Activated CD4-positive, alpha-beta T cell treated with anti-CD3 and anti-CD28 coated beads for 24 hours (primary cell): Measurements from ENCODE around the gene APCDD1.
"Not testable (repeated sequence)": the region's sequence is repeated elsewhere in the genome, so short reads cannot be mapped to it uniquely, and the experiment has no call there.

Source experiments
- DNase-seq, 2 donors: peaks; one replicate each; pipeline ENCODE4 v3.0.0-alpha.2; 2020; ENCODE audit warnings: low read depth in 2 of 2

APCDD1 gene

GRCh38 chr18:10490401-10491165 lies 36.1 kb downstream of the APCDD1 start:
- peak; percentile 10 to 30 for DNase-seq

GRCh38 chr18:10495936-10496335 lies 41.5 kb downstream of the APCDD1 start:
- DNase-seq, result no peak

GRCh38 chr18:10497206-10497749 lies 42.8 kb downstream of the APCDD1 start:
- no peak for DNase-seq

- no peak for DNase-seq
Observed at GRCh38 chr18:10499230-10499629, 44.8 kb downstream of the APCDD1 start.

- no peak for DNase-seq
Observed at GRCh38 chr18:10500038-10500437, 45.6 kb downstream of the APCDD1 start.

- no peak for DNase-seq
Observed at GRCh38 chr18:10504723-10505122, 50.3 kb downstream of the APCDD1 start.

- not testable (repeated sequence) for DNase-seq
Observed at GRCh38 chr18:10505892-10506291, 51.5 kb downstream of the APCDD1 start.

GRCh38 chr18:10508591-10508990 lies 54.2 kb downstream of the APCDD1 start:
- no peak for DNase-seq

- no peak for DNase-seq
Observed at GRCh38 chr18:10511236-10511635, 56.8 kb downstream of the APCDD1 start.

GRCh38 chr18:10514082-10514481 lies 59.6 kb downstream of the APCDD1 start:
- no peak for DNase-seq

- DNase-seq, result no peak
Observed at GRCh38 chr18:10514601-10515000, 60.2 kb downstream of the APCDD1 start.

GRCh38 chr18:10515456-10515855 lies 61.0 kb downstream of the APCDD1 start:
- DNase-seq, result no peak

GRCh38 chr18:10516078-10516477 lies 61.6 kb downstream of the APCDD1 start:
- DNase-seq, result no peak

GRCh38 chr18:10518595-10519255 lies 64.3 kb downstream of the APCDD1 start:
- no peak for DNase-seq

GRCh38 chr18:10519366-10519765 lies 64.9 kb downstream of the APCDD1 start:
- no peak for DNase-seq

- DNase-seq, result peak; percentile 38 to 43
Observed at GRCh38 chr18:10519999-10520935, 65.8 kb downstream of the APCDD1 start.

GRCh38 chr18:10521566-10521965 lies 67.1 kb downstream of the APCDD1 start:
- DNase-seq, result no peak

- no peak for DNase-seq
Observed at GRCh38 chr18:10522574-10522973, 68.1 kb downstream of the APCDD1 start.

- DNase-seq, result no peak
Observed at GRCh38 chr18:10523544-10523943, 69.1 kb downstream of the APCDD1 start.

GRCh38 chr18:10524507-10525370 lies 70.3 kb downstream of the APCDD1 start:
- DNase-seq, result no peak

GRCh38 chr18:10525371-10525691 lies 70.9 kb downstream of the APCDD1 start:
- no peak for DNase-seq
